RPMI7951 (cell line): ENCODE data around the gene SLC28A3. TPM values are rescaled to one million over a fixed set of nuclear protein-coding genes. Genes with fewer than 3 reads are reported as not detected.

ENCODE experiments used
- DNase-seq: peaks from one replicate; pipeline ENCODE4 v3.0.0-alpha.2; 2012; ENCODE audit warnings: low read depth
- total RNA-seq: library from RNA; depleted of rRNA; stranded (reverse); fragments of >200 nt; shearing (Covaris generic); gene quantifications from 2 replicates; pipeline ENCODE4 v1.2.3, GENCODE V29; 2014

The SLC28A3 gene
- total RNA-seq, 1 experiment from 2014 or later: under 0.01 TPM

DNA sequence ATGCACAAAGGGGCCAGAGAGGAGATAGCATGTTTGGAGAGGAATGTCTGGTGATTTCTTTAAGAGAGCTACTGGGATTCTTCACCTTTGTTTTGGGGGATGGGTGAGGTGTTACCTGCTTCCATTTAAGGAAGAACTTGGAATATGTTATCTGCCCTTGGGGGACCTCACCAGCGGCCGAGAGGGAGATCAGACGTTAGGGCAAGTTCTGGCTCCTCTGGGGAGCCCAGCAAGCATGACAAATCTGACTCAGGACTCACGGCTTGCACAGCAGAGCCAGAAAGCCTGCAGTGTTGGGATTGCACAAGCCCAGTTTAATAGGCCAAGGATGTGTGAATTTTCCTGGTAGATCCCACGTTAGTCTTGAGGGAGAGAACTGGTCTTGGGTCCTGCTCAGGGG is 40.3 kb downstream of the SLC28A3 start:
- DNase-seq: peak; percentile 23

DNA sequence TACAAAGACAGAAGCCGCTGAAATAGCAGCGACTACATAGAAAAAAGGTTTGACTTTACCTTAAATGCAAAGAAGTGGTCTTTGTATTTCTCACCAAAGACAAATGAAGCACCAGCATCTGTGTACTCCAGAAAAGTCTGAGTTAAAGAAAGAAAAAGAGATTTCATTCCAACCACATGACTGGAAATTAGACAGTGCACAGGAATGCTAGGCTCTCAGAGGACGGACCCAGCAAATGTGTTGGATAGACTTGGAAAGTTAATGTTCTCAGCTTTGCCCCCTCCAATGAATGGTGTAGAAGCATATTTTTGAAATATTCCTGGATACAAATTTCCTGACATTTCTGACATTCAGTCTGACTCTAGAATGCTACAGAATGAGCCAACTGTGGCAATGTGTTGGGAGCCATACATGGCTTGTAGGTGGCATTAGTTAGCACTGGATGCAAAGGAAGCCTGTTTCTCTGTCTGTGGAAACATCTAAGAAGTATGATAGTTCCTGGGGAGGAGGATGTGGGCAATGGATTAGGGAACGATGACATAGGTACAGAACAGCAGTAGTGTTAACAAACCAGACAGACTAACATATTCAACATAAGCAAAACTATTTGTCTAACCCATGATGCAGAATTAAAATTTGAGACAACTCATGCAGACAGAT is 43.3 kb downstream of the SLC28A3 start:
- DNase-seq: peak; percentile 10

DNA sequence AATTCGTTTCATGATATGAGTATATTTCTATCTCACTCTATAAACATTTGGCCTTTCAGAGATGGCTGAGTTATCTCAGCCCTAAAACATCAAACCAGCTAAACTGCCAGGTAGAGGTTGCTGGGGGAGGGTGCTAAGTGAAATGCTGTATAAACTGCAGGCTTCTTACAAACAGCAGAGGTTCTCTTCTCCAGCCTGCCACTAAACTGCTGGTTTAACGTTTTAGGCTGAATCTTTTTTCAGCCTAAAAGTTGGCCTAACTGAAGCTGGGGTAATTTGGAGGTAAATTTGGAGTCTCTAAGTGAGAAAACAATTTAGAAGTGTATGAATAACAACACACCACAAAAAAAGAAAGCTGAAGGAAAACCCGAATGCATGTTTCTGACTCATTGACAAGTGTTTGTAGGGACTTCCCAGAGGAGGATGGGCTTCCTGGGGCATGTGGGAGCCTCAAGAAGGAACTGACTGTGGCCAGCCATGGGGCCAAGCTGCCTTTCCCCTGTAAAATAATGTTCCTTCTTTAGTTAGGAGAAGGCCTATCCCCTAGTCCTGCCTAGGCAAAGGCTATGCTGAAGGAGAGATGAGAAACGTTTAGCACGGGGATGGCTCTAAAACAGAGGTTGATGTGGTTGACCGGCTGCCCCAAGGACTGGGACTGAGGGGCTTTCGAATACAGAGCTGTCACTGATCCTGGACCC is 44.3 kb downstream of the SLC28A3 start:
- peak; percentile 44 for DNase-seq

DNA sequence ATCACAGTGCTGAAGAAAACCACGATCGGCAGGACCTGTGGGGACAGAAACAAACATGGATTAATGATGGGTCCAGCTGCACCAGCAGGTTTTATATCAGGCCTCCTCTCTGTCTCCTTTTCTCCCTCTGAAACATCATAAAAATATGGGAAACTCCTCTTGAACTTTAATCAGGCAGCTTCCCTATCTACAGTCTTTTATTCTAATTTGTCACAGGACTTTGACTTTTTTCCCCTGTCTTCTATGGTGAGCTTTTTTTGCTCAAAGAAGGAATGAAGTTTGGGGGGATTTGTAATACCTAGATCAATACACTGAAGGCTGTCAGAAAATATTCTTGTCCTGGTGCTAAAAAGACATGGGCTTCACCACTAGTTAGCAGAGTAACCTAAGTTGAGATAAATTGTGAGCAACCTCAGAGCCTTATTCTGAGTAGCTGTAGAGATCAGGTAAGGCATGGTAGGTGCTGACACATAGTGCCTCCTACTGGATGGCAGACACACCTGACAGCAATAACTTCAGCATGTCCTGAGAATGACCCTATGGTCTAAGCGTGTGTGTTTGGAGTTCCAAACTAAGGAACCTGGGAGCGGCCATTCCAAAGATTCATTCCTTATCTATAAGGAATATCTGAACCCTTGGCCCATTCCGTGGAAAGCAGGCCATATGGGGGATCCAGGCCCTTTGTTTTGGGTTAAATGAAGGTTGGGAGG is 46.2 kb downstream of the SLC28A3 start:
- DNase-seq: no peak

DNA sequence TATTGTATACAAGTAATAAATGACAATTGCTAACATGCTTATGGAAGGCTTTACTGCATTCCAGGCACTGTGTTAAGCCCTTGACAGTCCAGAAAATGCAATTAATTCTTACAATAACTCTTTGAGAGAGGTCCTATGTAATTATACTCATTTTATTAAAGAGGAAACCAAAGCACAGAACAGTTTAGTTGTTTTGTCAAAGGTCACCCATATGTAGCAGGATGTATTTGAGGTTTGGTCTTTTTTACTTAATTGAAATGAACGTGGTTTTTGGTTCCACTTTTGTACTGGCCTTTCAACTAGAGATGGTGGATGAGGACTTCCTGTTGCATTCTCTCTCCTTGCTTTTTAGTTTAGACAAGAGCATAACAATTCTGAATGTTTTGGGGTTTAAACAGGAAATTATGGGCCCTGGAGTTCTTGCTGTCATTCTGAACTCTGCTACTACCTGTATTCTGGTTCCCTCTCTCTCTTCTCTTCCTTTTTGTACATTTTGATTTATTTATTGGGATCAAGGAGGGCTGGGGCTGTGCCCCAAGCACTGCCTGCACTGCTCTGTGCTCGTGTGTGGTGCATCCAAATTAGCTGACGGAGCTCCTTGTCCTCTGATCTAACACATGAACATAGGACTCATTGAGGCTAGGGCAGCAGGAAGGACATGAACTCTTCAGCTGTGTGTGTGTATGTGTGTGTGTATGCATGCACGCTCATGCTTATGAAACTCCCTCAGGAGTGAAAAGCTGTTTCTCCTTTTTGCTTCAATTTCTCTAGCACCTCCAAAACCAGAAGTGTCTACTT is 47.4 kb downstream of the SLC28A3 start:
- DNase-seq: no peak

DNA sequence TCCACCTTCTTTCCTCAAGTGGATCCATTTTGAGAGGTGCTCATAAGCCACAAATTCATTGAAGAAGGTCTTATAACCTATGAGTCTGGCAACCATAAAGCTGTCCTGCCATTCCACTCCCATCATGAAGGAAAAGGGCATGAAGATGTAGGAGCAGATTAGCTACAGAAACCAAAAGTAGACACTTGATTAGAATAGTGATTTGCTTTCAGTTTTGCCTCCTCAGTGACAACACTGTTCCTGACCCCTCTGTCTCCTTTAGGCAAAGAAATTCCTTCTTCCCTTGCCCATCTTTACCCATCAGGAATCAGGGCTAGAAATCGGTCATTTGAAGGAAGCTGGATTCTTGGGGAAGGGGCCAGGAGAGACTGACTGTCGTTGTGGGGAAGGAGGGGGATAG is 55.2 kb downstream of the SLC28A3 start:
- no peak for DNase-seq

DNA sequence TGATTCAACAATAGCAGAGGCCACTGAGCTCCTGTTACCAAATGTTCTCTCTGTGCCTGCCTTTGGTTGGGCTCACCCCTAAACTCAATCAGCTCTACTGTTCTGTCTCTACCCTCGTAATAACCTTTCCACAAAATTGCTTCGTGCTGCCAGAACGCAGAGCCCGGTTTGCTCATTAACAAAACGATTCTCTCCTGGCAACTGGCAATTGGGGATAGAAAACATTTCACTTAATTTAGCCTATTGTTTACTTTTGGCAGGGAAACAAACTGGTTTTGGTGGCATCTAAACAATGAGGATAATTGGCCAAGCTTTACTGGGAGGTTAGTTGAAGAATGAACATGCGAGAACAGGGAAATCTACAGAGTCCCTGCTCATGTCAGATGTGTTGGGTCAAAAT is 56.6 kb downstream of the SLC28A3 start:
- no peak for DNase-seq

DNA sequence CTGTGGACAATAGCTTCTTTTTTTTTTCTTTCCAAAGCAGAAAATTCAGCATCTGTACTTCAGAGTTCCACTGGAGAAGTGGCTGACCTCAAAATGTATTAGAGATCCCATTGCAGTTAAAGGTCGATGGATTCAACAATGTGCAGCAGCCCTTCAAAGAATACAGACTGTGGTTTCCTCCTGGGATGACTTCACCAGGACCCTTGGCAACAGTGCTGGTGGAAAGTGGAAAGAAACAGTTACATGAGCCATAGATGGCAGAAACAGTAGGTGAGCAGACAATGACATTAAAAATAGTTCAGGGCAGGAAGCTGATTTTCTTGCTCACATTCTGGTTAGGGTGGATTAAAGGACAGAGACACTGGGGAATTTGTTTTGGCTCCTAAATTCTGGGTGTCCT is 62.4 kb downstream of the SLC28A3 start:
- DNase-seq: peak; percentile 41

DNA sequence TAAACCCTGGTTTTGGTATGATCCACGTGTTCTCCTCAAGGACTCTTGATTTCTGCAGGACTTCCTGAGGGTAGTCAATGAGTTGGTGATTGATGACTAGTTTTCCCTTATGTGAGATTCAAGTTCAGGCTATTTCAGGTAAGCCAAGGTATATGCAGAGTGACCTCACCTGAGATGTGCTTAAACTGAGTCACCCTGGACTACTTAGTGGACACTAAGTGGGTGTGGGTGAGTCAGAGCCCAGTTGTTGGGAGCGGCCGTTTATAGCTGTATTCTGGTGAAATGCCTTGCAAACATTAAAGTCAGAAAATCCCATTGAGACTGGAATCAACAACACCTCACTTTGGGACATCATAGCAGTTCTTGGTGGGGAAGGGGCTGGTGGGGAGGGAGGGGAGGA is 62.9 kb downstream of the SLC28A3 start:
- DNase-seq: no peak

DNA sequence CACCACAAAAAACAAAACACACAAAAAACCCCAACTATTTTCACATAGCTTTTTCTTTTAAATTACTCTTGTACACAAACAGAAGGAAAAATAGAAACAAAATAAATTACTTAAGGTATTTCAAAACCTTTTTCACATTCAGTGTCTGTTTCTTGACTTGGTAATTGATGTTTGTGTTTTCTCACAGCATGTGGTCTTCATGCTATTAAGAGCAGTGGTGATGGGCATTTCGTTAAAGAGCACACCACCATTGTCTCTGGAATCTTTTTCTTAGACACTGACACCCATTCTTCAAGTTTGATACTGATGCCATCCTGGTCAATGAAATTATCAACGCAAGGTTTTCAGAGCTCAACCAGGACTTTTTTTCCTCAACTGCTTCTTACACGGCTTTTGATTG is 63.8 kb downstream of the SLC28A3 start:
- no peak for DNase-seq

DNA sequence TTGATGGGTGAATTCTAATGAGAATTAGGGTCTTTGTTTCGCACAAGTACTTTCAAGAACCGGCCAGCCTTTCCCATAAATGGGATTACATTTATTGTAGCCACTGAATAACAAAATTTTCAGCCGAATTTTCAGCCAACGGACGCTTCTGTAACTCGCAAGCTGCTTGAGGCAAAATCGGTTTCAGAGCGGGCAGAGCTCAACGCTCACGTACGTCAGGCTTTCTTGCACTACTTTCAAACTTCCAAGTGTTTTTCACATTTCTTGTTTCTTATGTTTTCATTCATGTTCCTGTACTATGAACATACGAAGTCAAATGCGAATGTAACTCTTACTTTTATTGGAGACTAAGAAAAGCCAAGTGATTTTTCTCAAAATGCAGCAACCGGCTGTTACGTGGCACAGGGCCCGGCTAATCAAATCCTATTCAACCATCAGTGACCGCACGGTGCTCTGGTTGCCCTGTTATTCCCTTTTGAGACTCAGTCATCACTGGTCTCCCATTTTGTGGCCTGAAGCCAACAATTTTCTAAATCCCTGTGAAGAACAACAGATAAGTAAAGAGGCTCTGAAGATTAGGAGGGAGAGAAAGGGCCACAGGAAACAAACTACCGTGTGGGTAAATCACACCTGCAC is 68.5 kb downstream of the SLC28A3 start:
- no peak for DNase-seq

DNA sequence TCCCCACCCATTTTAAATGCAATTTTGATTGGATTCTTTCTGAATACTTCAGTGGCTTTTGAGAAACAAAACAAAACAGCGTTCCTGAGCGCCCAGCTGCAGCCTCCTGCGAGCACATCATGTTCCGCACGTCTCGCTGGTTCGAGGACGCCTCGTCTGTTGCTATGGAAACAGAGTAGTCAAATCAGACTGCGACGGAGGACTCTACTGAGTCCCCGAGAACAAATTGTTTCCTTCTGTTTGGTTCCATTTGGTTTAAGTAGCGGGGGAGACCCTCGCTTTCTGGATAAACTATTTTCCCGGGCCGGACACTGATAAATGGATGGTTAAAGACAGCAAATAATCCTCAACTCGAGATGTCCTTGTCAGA is 69.0 kb downstream of the SLC28A3 start:
- no peak for DNase-seq

DNA sequence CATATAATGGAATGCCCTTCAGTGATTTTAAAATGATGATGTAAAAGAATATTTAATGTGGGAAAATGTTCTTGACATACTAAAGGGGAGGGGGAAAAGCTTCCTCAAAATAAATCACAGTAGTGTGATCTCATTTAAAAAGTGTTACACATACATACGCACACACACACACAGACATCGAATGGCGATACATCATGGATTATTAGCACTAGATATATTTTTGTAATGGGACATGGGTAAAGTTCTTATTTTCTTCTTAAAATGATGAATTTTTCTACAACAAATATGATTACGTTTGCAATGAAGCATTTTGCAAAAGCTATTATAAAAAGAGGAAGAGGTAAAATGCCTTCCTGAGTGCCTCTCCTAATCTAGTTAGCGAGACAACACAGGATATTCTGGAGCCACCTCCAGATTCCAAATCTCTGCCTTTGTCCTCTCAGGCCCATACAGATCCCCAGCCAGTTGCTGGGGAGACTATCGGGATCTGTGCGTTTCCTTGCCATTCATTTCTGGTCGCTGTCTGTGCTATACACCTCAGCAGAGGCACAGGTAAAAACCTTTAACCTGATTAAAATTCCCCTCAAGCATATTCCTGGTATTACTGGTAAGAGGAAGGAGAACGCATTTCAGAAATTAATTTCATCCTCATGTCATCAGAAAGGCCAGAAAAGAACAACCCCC is 69.6 kb downstream of the SLC28A3 start:
- no peak for DNase-seq

DNA sequence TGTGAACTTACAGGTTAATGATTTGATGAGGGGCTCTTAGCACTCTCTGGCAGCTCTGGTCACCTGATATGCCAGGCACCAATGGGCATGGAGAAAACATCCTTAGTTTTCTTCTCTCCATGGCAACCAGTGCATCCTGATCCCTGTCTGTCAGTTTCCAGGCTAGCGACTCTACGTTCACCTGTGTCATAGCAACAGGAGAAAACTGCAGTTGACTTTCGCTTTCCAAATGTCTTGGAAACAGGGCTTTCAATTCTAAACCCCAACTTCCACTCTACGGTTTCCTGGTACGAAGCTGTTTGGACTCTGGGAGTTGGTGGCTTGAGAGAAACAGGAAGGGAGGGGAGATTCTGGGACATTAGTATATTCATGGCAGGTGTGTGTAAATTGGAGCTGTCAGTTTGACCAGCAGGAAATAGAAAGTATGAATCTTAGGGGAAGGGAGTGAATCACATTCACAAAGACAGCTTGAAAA is 74.4 kb downstream of the SLC28A3 start:
- DNase-seq: no peak

DNA sequence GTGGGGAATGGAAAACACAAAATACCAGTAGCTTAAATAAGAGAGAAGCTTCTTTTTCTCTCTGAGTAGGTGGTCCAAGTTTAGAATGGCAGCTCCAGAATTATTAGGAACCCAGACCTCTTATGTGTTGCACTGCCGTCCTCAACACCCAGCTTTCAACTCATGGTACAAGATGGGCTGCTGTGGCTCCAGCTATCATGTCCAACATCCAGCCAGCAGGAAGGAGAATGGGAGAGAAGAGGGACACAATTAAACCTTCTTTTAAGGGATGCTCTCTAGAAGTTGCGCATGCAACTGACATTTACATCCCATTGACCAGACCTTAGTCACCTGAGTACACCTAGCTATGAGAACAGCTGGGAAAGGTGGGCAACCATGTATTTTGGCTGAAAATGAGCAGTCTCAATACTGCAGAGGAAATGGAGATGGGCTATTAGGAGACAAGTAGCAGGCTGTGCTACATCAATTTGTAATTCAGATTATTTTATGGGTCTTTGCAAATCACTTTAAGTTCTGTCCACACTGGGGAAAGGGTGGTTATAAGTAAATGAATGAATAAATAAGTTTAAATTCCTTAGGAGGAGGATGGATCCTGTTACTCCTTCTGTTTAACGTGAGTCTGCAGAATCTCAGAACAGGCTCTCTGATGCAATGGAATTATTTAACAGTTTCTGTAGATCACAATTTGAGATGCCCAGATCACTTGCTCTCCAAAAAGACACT is 76.1 kb downstream of the SLC28A3 start:
- no peak for DNase-seq

DNA sequence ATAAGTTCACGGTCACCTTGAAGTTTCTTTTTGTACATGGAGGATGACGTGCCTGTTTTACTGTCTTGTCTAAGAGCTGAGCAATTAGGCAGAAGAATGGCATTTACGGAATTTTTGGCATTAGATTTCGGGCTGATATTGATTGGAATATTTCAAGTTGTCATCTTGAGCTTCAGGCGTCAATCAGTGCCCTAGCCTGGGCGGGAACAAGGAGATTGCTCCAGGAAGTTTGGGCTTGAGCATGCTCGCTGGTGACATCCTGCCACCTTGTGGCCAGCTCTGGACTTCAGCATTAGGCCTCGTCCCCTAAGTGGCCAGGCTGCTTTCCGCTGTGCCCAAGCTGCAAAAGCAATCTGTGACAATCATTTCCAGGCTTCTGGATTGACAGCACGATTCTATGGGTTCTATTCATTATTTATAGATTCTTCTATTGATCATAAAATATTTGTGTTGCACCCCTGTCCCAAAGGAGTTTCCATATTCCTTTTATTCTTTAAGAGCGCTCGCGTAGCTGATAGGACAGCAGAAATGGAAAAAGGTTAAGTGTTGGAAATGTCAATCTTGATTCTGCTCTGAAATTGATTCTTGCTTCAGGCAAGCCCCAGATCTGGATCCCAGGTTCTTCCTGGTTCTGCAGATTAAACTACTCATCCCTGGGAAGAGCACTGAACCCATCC is 79.3 kb downstream of the SLC28A3 start:
- DNase-seq: peak; percentile 69

DNA sequence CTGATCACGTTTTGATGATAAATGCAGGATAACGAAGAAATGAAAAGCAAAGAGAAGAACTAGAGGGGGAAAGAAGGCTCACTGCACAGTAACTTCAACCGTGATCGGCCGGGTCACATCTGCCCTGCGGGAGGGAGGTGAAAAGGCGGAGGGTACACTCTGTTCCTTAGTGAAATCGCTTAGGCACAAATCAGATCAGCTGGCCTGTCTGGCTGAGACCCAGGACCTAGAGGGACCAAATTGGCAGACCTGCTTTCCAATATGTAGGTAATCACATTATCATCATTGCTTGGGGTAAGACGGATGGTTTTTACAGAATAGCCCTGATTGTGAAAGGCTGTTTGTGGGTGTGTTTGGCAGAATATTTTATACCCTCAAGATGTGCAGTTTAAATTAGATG is 82.2 kb downstream of the SLC28A3 start:
- no peak for DNase-seq

DNA sequence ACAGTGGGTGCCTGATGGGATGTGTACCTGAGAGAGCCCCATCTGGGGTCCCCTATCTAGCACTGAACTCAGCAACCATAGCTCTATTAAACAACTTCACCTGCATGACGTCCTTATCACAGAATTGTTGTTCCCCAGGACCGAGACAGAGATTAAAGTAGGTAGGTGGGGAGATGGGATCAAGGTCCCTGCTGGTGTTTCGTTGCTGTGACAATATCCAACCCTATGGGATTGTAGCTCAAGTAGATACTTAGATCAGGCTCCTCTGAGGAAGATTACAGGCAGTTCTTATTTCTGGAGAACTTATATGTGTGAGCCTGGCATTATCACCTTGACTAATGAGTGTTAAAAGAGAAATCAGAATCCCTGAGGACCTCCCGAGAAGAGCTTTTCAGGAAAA is 84.9 kb downstream of the SLC28A3 start:
- DNase-seq: no peak

DNA sequence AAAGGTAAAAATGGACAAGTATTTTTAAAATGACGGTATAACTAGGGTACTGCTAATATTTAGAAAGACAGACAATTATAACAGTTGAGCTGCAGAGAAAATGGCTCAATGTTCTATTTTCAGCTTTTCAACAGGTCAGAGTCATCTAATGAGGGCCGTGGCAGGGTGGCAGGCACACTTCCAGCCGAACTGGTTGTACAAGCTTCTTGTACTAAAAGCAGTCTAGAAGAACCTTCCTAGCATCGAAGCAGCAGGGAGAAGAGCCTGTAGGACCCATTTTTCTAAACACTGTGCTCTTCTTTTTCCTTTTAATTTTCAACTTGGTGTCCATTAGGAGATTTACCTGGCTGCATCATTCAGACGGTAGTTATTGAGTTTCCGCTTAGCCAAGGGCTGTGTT is 85.6 kb downstream of the SLC28A3 start:
- DNase-seq: no peak

DNA sequence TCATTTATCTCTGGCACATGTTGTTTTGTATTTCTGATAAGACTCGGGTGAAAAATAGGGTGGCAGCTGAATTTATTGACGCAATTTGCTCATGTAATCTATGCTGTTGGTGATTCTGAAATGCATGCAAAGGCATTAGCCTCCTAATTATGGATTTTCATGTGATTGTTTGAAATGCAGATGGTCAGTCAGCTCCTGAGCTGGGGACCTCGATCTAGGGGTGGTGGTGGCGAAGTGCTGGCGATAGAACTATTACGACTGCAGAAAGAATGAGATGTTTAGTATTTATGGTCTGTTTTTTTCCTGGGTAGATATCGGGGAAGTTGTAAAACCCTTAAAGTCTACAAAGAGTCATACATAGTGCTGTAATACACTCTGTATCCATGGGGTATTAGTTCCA is 88.6 kb downstream of the SLC28A3 start:
- DNase-seq: no peak
